SK-N-SH (cell line): ENCODE measurements around the gene DOC2A. TPM values are rescaled to one million over a fixed set of nuclear protein-coding genes. Genes with fewer than 3 reads are reported as not detected.

ENCODE experiments used
- CTCF ChIA-PET: fragments of 300-600, 350-600 bp; formaldehyde crosslinking; extraction: SDS; loops from one replicate; lab custom pipeline; 2021; lab: Yijun Ruan, JAX
- POLR2A ChIA-PET: fragments of 350-600 bp; sonication (Branson Sonifier 250); formaldehyde crosslinking; extraction: SDS; loops from one replicate; lab custom pipeline; 2020; ENCODE audit warnings: antibody characterized with exemption, inconsistent platforms; lab: Yijun Ruan, JAX
- DNase-seq: peaks from one replicate; pipeline ENCODE4 v3.0.0; 2012
- H2AFZ ChIP-seq: fragments of 200-600 bp; sonication (generic); 2 replicates; pipeline ENCODE4 v1.8.1; 2016; ENCODE audit warnings: antibody characterized with exemption, mild to moderate bottlenecking, low read depth
- H3F3A ChIP-seq: fragments of 200-600 bp; sonication (generic); replicated peaks from 2 replicates; pipeline ENCODE3; 2016; ENCODE audit warnings: antibody characterized with exemption, mild to moderate bottlenecking; ENCODE audit not compliant: insufficient read depth
- H3K27ac ChIP-seq, 2 experiments: fragments of 200-500 bp in 1 of 2; fragments of 200-600 bp in 1 of 2; sonication (Bioruptor generic) in 1 of 2; sonication (generic), shearing (Covaris generic) in 1 of 2; 2 replicates each; pipeline versions ENCODE4 v1.5.1 to v1.6.1; 2014 to 2016; ENCODE audit warnings: low read depth in 2 of 2, inconsistent platforms in 1 of 2, low read length in 1 of 2, mild to moderate bottlenecking in 1 of 2, mixed read lengths in 1 of 2
- H3K27me3 ChIP-seq: fragments of 200-600 bp; sonication (generic), shearing (Covaris generic); 2 replicates; pipeline ENCODE4 v1.6.1; 2016; ENCODE audit warnings: mixed run types; ENCODE audit not compliant: insufficient read depth
- H3K36me3 ChIP-seq, 2 experiments: fragments of 200-500 bp in 1 of 2; fragments of 200-600 bp in 1 of 2; sonication (Bioruptor generic) in 1 of 2; sonication (generic) in 1 of 2; replicated peaks in 1 of 2; 2 replicates each; pipeline versions ENCODE3 to v1.5.1; 2014 to 2016; ENCODE audit warnings: low read length in 1 of 2, mild to moderate bottlenecking in 1 of 2; ENCODE audit not compliant: insufficient read depth in 2 of 2, control insufficient read depth in 1 of 2
- H3K4me1 ChIP-seq, 2 experiments: fragments of 200-500 bp in 1 of 2; fragments of 200-600 bp in 1 of 2; sonication (Bioruptor generic) in 1 of 2; sonication (generic), shearing (Covaris generic) in 1 of 2; 2 replicates each; pipeline versions ENCODE4 v1.5.1 to v1.6.1; 2014 to 2016; ENCODE audit warnings: low read depth in 1 of 2, low read length in 1 of 2, mixed run types in 1 of 2; ENCODE audit not compliant: insufficient read depth in 2 of 2, control insufficient read depth in 1 of 2
- H3K4me2 ChIP-seq: fragments of 200-600 bp; sonication (generic), shearing (Covaris generic); 2 replicates; pipeline ENCODE4 v1.6.1; 2017; ENCODE audit warnings: mixed run types
- H3K4me3 ChIP-seq, 2 experiments: fragments of 200-500 bp in 1 of 2; fragments of 200-600 bp in 1 of 2; sonication (Bioruptor generic) in 1 of 2; sonication (generic), shearing (Covaris generic) in 1 of 2; 2 replicates each; pipeline versions ENCODE4 v1.5.1 to v1.8.1; 2014 to 2016; ENCODE audit warnings: low read depth in 2 of 2, inconsistent platforms in 1 of 2, low read length in 1 of 2, mild to moderate bottlenecking in 1 of 2, mixed read lengths in 1 of 2, moderate library complexity in 1 of 2
- H3K79me2 ChIP-seq: fragments of 200-600 bp; sonication (generic); 2 replicates; pipeline ENCODE4 v1.8.1; 2017; ENCODE audit warnings: mild to moderate bottlenecking; ENCODE audit not compliant: insufficient read depth
- H3K9ac ChIP-seq: fragments of 200-600 bp; sonication (generic); 2 replicates; pipeline ENCODE4 v1.6.1; 2017; ENCODE audit warnings: mixed run types
- H3K9me2 ChIP-seq: fragments of 200-600 bp; sonication (generic); 2 replicates; pipeline ENCODE4 v1.6.1; 2017; ENCODE audit warnings: mixed run types
- H3K9me3 ChIP-seq: fragments of 200-600 bp; sonication (generic); 2 replicates; pipeline ENCODE4 v1.6.1; 2017; ENCODE audit warnings: mixed run types, mild to moderate bottlenecking, moderate library complexity
- H4K20me1 ChIP-seq: fragments of 200-600 bp; sonication (generic); 2 replicates; pipeline ENCODE4 v1.6.1; 2017; ENCODE audit warnings: mild to moderate bottlenecking, mixed run types; ENCODE audit not compliant: insufficient read depth
- CHD2 ChIP-seq: fragments of 150-350 bp; IDR thresholded peaks from 2 replicates; pipeline ENCODE4 v1.6.1; 2018; ENCODE audit warnings: low read length; ENCODE audit not compliant: partially characterized antibody
- EP300 ChIP-seq, 2 experiments: IDR thresholded peaks; 2 replicates each; pipeline versions ENCODE4 v1.4.0 to v1.6.1; 2012; ENCODE audit warnings: borderline replicate concordance in 1 of 2, low read depth in 1 of 2, low read length in 1 of 2
- EZH2phosphoT487 ChIP-seq: fragments of 200-600 bp; sonication (generic); IDR thresholded peaks from 2 replicates; pipeline ENCODE4 v1.6.1; 2017; ENCODE audit warnings: low read depth, mixed run types, mild to moderate bottlenecking, antibody characterized with exemption, moderate library complexity, borderline replicate concordance
- FOXJ3 ChIP-seq: sonication (generic); formaldehyde crosslinking; IDR thresholded peaks from 2 replicates; pipeline ENCODE4 v1.5.1; 2020; ENCODE audit warnings: mild to moderate bottlenecking, missing genetic modification reagents
- GATA2 ChIP-seq: sonication (generic); formaldehyde crosslinking; IDR thresholded peaks from 2 replicates; pipeline ENCODE4 v1.5.0; 2020; ENCODE audit warnings: mild to moderate bottlenecking, missing genetic modification reagents
- JUND ChIP-seq: IDR thresholded peaks from 2 replicates; pipeline ENCODE4 v1.4.0; 2012
- NRF1 ChIP-seq: IDR thresholded peaks from 2 replicates; pipeline ENCODE4 v1.6.1; 2012; ENCODE audit warnings: low read depth, mild to moderate bottlenecking, low read length
- POLR2AphosphoS5 ChIP-seq: IDR thresholded peaks from 2 replicates; pipeline ENCODE4 v1.6.1; 2012; ENCODE audit warnings: low read depth, low read length
- RXRA ChIP-seq: IDR thresholded peaks from 2 replicates; pipeline ENCODE4 v1.4.0; 2012; ENCODE audit warnings: low read depth, mild to moderate bottlenecking, borderline replicate concordance
- TCF12 ChIP-seq: IDR thresholded peaks from 2 replicates; pipeline ENCODE4 v1.4.0; 2012
- WGBS: methylation state at CpG from one replicate; pipeline ENCODE4 v1.1.6; 2017; ENCODE audit warnings: low lambda C conversion rate; 5-methylcytosine and 5-hydroxymethylcytosine counted together
- polyA plus RNA-seq, 3 experiments: library from polyadenylated mRNA; depleted of rRNA; stranded (reverse); fragments of >200 nt; gene quantifications; 2 replicates each; pipeline ENCODE4 v1.2.3, GENCODE V29; 2012
- TF ChIP-seq, protein P1 (sequence below): fragments of 150-350 bp; IDR thresholded peaks from 2 replicates; pipeline ENCODE4 v1.6.1; 2017; ENCODE audit warnings: antibody characterized with exemption, low read length, low read depth, borderline replicate concordance
- TF ChIP-seq, protein P2 (sequence below): IDR thresholded peaks from 2 replicates; pipeline ENCODE4 v1.4.0; 2012; ENCODE audit warnings: low read depth, borderline replicate concordance
- TF ChIP-seq, protein P3 (sequence below): IDR thresholded peaks from 2 replicates; pipeline ENCODE4 v1.4.0; 2012; ENCODE audit warnings: low read depth, borderline replicate concordance
- TF ChIP-seq, protein P4 (sequence below): fragments of 200-600 bp; sonication (generic); IDR thresholded peaks from 2 replicates; pipeline ENCODE4 v1.6.1; 2017; ENCODE audit warnings: antibody characterized with exemption, mild to moderate bottlenecking, moderate library complexity

DOC2A gene
- polyA plus RNA-seq, 1 of the 3 experiments (the other 2 are of a cell fraction) = 10.4 TPM

DNA sequence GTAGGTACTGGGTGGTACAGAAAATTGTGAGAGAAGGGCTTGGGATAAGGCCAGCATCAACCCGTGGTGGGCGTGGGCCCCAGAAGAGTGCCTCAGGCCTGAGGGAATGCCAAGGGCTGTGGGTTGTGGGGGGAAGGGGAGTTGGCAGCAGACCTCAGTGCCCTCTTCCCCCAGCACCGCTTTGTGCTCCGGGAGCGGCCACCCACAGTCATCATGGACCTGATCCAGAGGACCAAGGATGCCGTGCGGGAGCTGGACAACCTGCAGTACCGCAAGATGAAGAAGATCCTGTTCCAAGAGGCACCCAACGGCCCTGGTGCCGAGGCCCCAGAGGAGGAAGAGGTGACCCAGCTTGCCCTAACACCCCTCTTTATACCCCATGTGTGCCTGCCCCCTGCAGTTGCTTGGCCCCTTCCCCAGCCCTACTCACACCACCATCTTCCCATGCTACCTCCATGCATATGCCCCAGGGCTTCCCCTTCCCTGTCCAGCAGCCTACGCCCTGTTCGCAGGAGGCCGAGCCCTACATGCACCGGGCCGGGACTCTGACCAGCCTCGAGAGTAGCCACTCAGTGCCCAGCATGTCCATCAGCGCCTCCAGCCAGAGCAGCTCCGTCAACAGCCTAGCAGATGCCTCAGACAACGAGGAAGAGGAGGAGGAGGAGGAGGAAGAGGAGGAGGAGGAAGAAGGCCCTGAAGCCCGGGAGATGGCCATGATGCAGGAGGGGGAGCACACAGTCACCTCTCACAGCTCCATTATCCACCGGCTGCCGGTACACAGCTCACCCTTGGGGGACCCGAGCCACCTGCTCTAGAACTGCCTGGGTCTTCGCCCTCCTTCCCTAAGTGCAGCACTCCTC lies 28.0 kb downstream of the DOC2A start:
- Histone ChIP-seq H3K4me2 (no peak overlapping the region), H3K36me3 (peaks cover 43 to 99% of the 10 kb centered on the region in 2 experiments), H3K27me3 (no peaks in the 10 kb centered on the region), H3K27ac (no peak overlapping the region), H2AFZ (no peak overlapping the region), H3F3A (no peaks in the 10 kb centered on the region), H3K9me3 (no peaks in the 10 kb centered on the region), H3K9ac (no peak overlapping the region), H3K9me2 (no peaks in the 10 kb centered on the region), H3K4me1 (no peaks in the 10 kb centered on the region), H3K79me2 (peaks cover 5% of the 10 kb centered on the region; the same call in 1 of the 2 replicates), H4K20me1 (0 out of 2 replicates have a peak, but pooled peaks cover 3% of the 10 kb centered on the region), H3K4me3 (no peak overlapping the region)
- POLR2A ChIA-PET = interaction anchor here (1.0 kb wide), 1 partner anchor 11 kb away, joined by 3 read pairs; no protein-coding TSS in a partner anchor
- DNase-seq = no peak
- TF ChIP-seq, protein P1, sequence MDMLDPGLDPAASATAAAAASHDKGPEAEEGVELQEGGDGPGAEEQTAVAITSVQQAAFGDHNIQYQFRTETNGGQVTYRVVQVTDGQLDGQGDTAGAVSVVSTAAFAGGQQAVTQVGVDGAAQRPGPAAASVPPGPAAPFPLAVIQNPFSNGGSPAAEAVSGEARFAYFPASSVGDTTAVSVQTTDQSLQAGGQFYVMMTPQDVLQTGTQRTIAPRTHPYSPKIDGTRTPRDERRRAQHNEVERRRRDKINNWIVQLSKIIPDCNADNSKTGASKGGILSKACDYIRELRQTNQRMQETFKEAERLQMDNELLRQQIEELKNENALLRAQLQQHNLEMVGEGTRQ = no peak
- TF ChIP-seq POLR2AphosphoS5 (no peak), TCF12 (no peak), RXRA (no peak), CHD2 (no peak), EP300 (IDR thresholded peaks at IDR 0.05; ENCODE audit: borderline replicate concordance in 1 of 2, low read depth in 1 of 2, low read length in 1 of 2) (no peak), FOXJ3 (no peak), JUND (no peak), NRF1 (no peak), EZH2phosphoT487 (no peak), GATA2 (CRISPR knock-in tag) (no peak)
- TF ChIP-seq, protein P2, sequence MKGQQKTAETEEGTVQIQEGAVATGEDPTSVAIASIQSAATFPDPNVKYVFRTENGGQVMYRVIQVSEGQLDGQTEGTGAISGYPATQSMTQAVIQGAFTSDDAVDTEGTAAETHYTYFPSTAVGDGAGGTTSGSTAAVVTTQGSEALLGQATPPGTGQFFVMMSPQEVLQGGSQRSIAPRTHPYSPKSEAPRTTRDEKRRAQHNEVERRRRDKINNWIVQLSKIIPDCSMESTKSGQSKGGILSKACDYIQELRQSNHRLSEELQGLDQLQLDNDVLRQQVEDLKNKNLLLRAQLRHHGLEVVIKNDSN = no peak
- TF ChIP-seq, protein P3, sequence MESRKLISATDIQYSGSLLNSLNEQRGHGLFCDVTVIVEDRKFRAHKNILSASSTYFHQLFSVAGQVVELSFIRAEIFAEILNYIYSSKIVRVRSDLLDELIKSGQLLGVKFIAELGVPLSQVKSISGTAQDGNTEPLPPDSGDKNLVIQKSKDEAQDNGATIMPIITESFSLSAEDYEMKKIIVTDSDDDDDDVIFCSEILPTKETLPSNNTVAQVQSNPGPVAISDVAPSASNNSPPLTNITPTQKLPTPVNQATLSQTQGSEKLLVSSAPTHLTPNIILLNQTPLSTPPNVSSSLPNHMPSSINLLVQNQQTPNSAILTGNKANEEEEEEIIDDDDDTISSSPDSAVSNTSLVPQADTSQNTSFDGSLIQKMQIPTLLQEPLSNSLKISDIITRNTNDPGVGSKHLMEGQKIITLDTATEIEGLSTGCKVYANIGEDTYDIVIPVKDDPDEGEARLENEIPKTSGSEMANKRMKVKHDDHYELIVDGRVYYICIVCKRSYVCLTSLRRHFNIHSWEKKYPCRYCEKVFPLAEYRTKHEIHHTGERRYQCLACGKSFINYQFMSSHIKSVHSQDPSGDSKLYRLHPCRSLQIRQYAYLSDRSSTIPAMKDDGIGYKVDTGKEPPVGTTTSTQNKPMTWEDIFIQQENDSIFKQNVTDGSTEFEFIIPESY = no peak
- TF ChIP-seq, protein P4, sequence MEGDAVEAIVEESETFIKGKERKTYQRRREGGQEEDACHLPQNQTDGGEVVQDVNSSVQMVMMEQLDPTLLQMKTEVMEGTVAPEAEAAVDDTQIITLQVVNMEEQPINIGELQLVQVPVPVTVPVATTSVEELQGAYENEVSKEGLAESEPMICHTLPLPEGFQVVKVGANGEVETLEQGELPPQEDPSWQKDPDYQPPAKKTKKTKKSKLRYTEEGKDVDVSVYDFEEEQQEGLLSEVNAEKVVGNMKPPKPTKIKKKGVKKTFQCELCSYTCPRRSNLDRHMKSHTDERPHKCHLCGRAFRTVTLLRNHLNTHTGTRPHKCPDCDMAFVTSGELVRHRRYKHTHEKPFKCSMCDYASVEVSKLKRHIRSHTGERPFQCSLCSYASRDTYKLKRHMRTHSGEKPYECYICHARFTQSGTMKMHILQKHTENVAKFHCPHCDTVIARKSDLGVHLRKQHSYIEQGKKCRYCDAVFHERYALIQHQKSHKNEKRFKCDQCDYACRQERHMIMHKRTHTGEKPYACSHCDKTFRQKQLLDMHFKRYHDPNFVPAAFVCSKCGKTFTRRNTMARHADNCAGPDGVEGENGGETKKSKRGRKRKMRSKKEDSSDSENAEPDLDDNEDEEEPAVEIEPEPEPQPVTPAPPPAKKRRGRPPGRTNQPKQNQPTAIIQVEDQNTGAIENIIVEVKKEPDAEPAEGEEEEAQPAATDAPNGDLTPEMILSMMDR = no peak
- CTCF ChIA-PET = no interaction called here
- 93% methylated on average over 14 of the region's 24 CpGs for WGBS
